DOHH2 (cell line): Measurements from ENCODE around the gene ABLIM2.

ENCODE experiments used
- EZH2phosphoT487 ChIP-seq: fragments of 200-600 bp; sonication (generic); IDR thresholded peaks from 2 replicates; pipeline ENCODE4 v1.6.1; 2017; ENCODE audit warnings: borderline replicate concordance, mild to moderate bottlenecking, antibody characterized with exemption, low read length, moderate library complexity, mixed read lengths
- TF ChIP-seq, protein P1 (sequence below): fragments of 200-600 bp; sonication (generic); IDR thresholded peaks from one replicate; pipeline ENCODE4 v1.5.1; 2014; ENCODE audit warnings: antibody characterized with exemption, mild to moderate bottlenecking, low read depth, low read length; ENCODE audit not compliant: poor library complexity, severe bottlenecking

DNA sequence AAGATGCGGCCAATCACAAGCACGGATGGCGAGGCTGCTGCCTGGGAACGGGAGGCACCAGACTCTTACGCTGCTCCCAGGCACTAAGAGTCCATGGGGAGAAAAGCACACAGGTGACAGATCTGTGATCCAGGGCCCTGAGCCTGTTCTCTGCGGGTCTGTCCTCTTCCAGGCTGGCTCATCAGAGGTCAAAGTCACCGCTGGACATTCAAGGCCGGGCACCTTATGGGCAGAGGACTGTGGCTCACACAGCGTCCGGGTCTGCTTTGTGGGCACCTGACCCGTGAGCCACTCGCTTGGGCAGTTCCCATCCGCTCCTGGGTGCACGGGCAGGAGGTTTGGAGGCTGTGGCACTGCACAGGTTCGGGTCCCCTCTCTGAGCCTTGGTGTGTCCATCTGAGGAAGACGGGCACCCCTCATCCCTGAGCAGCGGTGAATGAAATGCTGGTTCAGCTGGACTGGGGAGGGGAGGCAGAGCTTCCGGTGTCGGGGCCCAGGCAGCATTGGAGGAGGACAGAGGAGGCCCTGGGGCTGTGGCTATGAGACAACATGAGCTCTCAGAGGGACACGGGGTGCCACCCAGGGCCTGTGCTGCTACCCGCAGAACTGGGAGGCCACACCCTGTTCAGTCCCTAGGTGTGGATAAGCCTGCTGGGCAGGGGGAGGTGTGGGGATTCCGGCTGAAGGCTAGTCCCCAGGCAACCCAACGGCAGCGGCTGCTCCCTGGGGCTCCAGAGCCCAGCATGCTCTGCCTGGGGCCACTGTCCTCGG lies 157.7 kb downstream of the ABLIM2 start:
- TF ChIP-seq EZH2phosphoT487: no peak
- TF ChIP-seq, protein P1, sequence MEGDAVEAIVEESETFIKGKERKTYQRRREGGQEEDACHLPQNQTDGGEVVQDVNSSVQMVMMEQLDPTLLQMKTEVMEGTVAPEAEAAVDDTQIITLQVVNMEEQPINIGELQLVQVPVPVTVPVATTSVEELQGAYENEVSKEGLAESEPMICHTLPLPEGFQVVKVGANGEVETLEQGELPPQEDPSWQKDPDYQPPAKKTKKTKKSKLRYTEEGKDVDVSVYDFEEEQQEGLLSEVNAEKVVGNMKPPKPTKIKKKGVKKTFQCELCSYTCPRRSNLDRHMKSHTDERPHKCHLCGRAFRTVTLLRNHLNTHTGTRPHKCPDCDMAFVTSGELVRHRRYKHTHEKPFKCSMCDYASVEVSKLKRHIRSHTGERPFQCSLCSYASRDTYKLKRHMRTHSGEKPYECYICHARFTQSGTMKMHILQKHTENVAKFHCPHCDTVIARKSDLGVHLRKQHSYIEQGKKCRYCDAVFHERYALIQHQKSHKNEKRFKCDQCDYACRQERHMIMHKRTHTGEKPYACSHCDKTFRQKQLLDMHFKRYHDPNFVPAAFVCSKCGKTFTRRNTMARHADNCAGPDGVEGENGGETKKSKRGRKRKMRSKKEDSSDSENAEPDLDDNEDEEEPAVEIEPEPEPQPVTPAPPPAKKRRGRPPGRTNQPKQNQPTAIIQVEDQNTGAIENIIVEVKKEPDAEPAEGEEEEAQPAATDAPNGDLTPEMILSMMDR: no peak
